GM12878 (cell line): Measurements from ENCODE around the gene CCDC127.

ENCODE experiments used
- CREB1 ChIP-seq: IDR thresholded peaks from 2 replicates; pipeline ENCODE4 v1.6.1; 2012; ENCODE audit warnings: low read depth, mild to moderate bottlenecking, inconsistent platforms
- EGR1 ChIP-seq, 2 experiments: IDR thresholded peaks; 1 replicate in 1 of 2; 2 replicates in 1 of 2; pipeline ENCODE4 v1.6.1; 2011 to 2012; ENCODE audit warnings: low read depth in 2 of 2, low read length in 2 of 2, borderline replicate concordance in 1 of 2, mild to moderate bottlenecking in 1 of 2, moderate library complexity in 1 of 2
- GABPA ChIP-seq: IDR thresholded peaks from 2 replicates; pipeline ENCODE4 v1.6.1; 2014; ENCODE audit warnings: antibody characterized with exemption, low read depth, mild to moderate bottlenecking, inconsistent platforms
- KDM1A ChIP-seq: fragments of 200-600 bp; sonication (generic); IDR thresholded peaks from 2 replicates; pipeline ENCODE4 v1.6.1; 2016; ENCODE audit warnings: borderline replicate concordance
- POLR2A ChIP-seq: IDR thresholded peaks from 2 replicates; pipeline ENCODE4 v1.6.1; 2011; ENCODE audit warnings: low read depth, mild to moderate bottlenecking, low read length
- RAD51 ChIP-seq: fragments of 450-650 bp; IDR thresholded peaks from 2 replicates; pipeline ENCODE4 v1.6.1; 2016; ENCODE audit warnings: moderate library complexity, mild to moderate bottlenecking, inconsistent platforms
- STAT3 ChIP-seq: IDR thresholded peaks from 2 replicates; pipeline ENCODE4 v1.6.1; 2011; ENCODE audit warnings: low read depth, low read length, improper control_type of control experiment
- TAF1 ChIP-seq: IDR thresholded peaks from 2 replicates; pipeline ENCODE4 v1.6.1; 2011; ENCODE audit warnings: mild to moderate bottlenecking, low read depth, low read length, borderline replicate concordance
- USF2 ChIP-seq: IDR thresholded peaks from 2 replicates; pipeline ENCODE4 v1.6.1; 2011; ENCODE audit warnings: low read depth, low read length, improper control_type of control experiment, borderline replicate concordance
- ZSCAN29 ChIP-seq: fragments of 450-650 bp; IDR thresholded peaks from 2 replicates; pipeline ENCODE4 v1.6.1; 2017; ENCODE audit warnings: mild to moderate bottlenecking, moderate library complexity
- TF ChIP-seq, protein P1 (sequence below): IDR thresholded peaks from 2 replicates; pipeline ENCODE4 v1.6.1; 2012; ENCODE audit warnings: low read depth, low read length, improper control_type of control experiment
- TF ChIP-seq, protein P2 (sequence below), 3 experiments: IDR thresholded peaks in 2 of 3; conservative IDR thresholded peaks in 1 of 3; 2 replicates each; pipeline ENCODE4 v1.5.1; 2011; ENCODE audit warnings: low read depth in 3 of 3, low read length in 3 of 3, mild to moderate bottlenecking in 3 of 3, control low read depth in 2 of 3, moderate library complexity in 2 of 3, inconsistent platforms in 1 of 3, mixed read lengths in 1 of 3; ENCODE audit not compliant: control insufficient read depth in 2 of 3, insufficient read depth in 1 of 3; ENCODE audit errors: extremely low read depth in 1 of 3
- TF ChIP-seq, protein P3 (sequence below): IDR thresholded peaks from 2 replicates; pipeline ENCODE4 v1.6.1; 2011; ENCODE audit warnings: low read depth, mild to moderate bottlenecking, low read length, moderate library complexity, borderline replicate concordance; ENCODE audit errors: extremely low read depth

DNA sequence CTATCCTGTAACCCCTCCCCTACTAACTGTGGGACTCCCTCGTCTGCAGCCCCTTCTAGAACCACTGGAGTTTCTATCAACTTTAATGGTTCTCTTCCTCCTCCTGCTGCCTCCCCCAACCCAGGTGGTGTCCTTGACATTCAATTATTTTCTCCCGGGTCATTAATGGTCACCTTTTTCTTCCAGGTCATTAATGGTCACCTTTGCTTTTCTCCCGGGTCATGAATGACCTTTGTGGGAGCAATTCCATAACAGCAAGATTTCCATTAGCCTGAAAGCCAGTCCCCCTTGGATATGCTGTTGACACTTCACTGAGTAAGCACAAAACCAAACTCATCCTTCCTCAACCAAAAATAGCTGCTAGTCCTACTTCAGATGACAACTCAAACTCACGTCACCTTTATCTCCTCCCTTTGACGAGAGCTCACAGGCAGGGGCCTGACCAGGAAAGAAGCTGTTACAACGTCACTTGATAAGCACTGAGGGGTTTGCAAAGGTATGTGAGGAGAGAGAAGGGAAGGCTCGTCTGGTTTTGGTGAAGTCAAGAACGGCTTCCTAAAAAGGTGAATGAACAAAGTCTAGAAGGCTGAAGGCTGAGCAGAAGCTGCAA lies 10.9 kb downstream of the CCDC127 start:
- no peak for TF ChIP-seq STAT3
- TF ChIP-seq CREB1: no peak
- TF ChIP-seq ZSCAN29: no peak
- no peak for TF ChIP-seq KDM1A
- no peak for TF ChIP-seq POLR2A
- no peak for TF ChIP-seq RAD51
- TF ChIP-seq, protein P1, sequence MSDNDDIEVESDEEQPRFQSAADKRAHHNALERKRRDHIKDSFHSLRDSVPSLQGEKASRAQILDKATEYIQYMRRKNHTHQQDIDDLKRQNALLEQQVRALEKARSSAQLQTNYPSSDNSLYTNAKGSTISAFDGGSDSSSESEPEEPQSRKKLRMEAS: no peak
- TF ChIP-seq TAF1: no peak
- no peak for TF ChIP-seq GABPA
- TF ChIP-seq EGR1 (IDR thresholded peaks at IDR 0.05; ENCODE audit: borderline replicate concordance in 1 of 2, low read depth in 2 of 2, low read length in 2 of 2): no peak
- TF ChIP-seq, protein P2, sequence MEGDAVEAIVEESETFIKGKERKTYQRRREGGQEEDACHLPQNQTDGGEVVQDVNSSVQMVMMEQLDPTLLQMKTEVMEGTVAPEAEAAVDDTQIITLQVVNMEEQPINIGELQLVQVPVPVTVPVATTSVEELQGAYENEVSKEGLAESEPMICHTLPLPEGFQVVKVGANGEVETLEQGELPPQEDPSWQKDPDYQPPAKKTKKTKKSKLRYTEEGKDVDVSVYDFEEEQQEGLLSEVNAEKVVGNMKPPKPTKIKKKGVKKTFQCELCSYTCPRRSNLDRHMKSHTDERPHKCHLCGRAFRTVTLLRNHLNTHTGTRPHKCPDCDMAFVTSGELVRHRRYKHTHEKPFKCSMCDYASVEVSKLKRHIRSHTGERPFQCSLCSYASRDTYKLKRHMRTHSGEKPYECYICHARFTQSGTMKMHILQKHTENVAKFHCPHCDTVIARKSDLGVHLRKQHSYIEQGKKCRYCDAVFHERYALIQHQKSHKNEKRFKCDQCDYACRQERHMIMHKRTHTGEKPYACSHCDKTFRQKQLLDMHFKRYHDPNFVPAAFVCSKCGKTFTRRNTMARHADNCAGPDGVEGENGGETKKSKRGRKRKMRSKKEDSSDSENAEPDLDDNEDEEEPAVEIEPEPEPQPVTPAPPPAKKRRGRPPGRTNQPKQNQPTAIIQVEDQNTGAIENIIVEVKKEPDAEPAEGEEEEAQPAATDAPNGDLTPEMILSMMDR (IDR thresholded peaks at IDR 0.05 in 2 of 3, conservative IDR thresholded peaks at IDR 0.05 in 1 of 3; ENCODE audit: control insufficient read depth in 2 of 3, extremely low read depth in 1 of 3, insufficient read depth in 1 of 3, low read depth in 3 of 3, low read length in 3 of 3): no peak
- TF ChIP-seq, protein P3, sequence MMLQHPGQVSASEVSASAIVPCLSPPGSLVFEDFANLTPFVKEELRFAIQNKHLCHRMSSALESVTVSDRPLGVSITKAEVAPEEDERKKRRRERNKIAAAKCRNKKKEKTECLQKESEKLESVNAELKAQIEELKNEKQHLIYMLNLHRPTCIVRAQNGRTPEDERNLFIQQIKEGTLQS: no peak
- TF ChIP-seq USF2: no peak
